ENCODE results near the gene AGMO. TPM values are rescaled to one million over a fixed set of nuclear protein-coding genes. Genes with fewer than 3 reads are reported as not detected.

Gene AGMO
- total RNA-seq, 1 experiment from 2014 or later = not detected

- no peaks in the 10 kb centered on the region for H3K36me3 ChIP-seq (ENCODE audit: control insufficient read depth in 1 of 2, insufficient read depth in 2 of 2, low read length in 2 of 2)
- ChIA-PET POLR2A (no interaction called here), RAD21 (ENCODE audit: low non-redundant PET in 1 of 2, low total read pairs in 2 of 2, uncharacterized antibody in 2 of 2, unreplicated experiment in 2 of 2) (no interaction called here), CTCF (no interaction called here)
- H3K9ac ChIP-seq (ENCODE audit: low read length) = no peak overlapping the region
- no peak overlapping the region for H3K27ac ChIP-seq (ENCODE audit: low read depth, low read length)
- no peaks in the 10 kb centered on the region for H3K79me2 ChIP-seq (ENCODE audit: insufficient read depth, low read length)
- no peak for ATAC-seq
- intact Hi-C loops (cut with micrococcal nuclease) = no loop called here
- H4K20me1 ChIP-seq (ENCODE audit: insufficient read depth) = no peaks in the 10 kb centered on the region
- H2AFZ ChIP-seq (ENCODE audit: low read depth, low read length, poor library complexity, severe bottlenecking) = no peak overlapping the region
- no peaks in the 10 kb centered on the region for H3K27me3 ChIP-seq (ENCODE audit: insufficient read depth, low read length)
- H3K9me2 ChIP-seq (ENCODE audit: insufficient read depth) = no peaks in the 10 kb centered on the region
- TF ChIP-seq ZFX (IDR thresholded peaks at IDR 0.05) = no peak
- TF ChIP-seq POLR2AphosphoS5 (IDR thresholded peaks at IDR 0.05; ENCODE audit: low read depth, low read length) = no peak
- TF ChIP-seq ZNF274 (IDR thresholded peaks at IDR 0.05; ENCODE audit: low read depth, low read length) = no peak
- no peak for TF ChIP-seq EZH2phosphoT487 (IDR thresholded peaks at IDR 0.05; ENCODE audit: borderline replicate concordance)
- TF ChIP-seq, protein P1, sequence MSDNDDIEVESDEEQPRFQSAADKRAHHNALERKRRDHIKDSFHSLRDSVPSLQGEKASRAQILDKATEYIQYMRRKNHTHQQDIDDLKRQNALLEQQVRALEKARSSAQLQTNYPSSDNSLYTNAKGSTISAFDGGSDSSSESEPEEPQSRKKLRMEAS (IDR thresholded peaks at IDR 0.05) = no peak
- TF ChIP-seq ATF3 (IDR thresholded peaks at IDR 0.05) = no peak
- no peak for TF ChIP-seq JUND (IDR thresholded peaks at IDR 0.05)
- TF ChIP-seq FOSL1 (IDR thresholded peaks at IDR 0.05; ENCODE audit: low read depth) = no peak
- no peak for TF ChIP-seq POLR2A (IDR thresholded peaks at IDR 0.05; ENCODE audit: borderline replicate concordance, extremely low read depth, insufficient read depth, insufficient read length)
- no peak for TF ChIP-seq SP1 (IDR thresholded peaks at IDR 0.05; ENCODE audit: low read depth)
- no peak for TF ChIP-seq SRF (IDR thresholded peaks at IDR 0.05; ENCODE audit: low read depth)
- no peak for TF ChIP-seq YY1 (IDR thresholded peaks at IDR 0.05; ENCODE audit: extremely low read depth, insufficient replicate concordance, low read depth, low read length)
- TF ChIP-seq CBX3 (IDR thresholded peaks at IDR 0.05; ENCODE audit: low read depth) = no peak
- H3K9me3 ChIP-seq (ENCODE audit: control insufficient read depth in 1 of 2, insufficient read depth in 1 of 2, low read depth in 1 of 2, low read length in 2 of 2) = no peaks in the 10 kb centered on the region
- BruUV-seq (replicated peaks) = no TSS peak
- no peak overlapping the region for H3K4me2 ChIP-seq (ENCODE audit: low read length)
- no peaks in the 10 kb centered on the region for H3K4me1 ChIP-seq (ENCODE audit: control insufficient read depth in 1 of 2, insufficient read depth in 2 of 2, low read length in 2 of 2)
- no peak for DNase-seq (ENCODE audit: low read depth, low spot score)
- no peak overlapping the region for H3K4me3 ChIP-seq (replicated peaks in 1 of 2; ENCODE audit: low read depth in 1 of 2, low read length in 2 of 2)
Observed at GRCh38 chr7:15603124-15603523, 41.3 kb upstream of the AGMO start.

- no peak overlapping the region for H3K27ac ChIP-seq (ENCODE audit: low read depth, low read length)
- no peaks in the 10 kb centered on the region for H4K20me1 ChIP-seq (ENCODE audit: insufficient read depth)
- H3K4me1 ChIP-seq (ENCODE audit: control insufficient read depth in 1 of 2, insufficient read depth in 2 of 2, low read length in 2 of 2) = no peaks in the 10 kb centered on the region
- no peak overlapping the region for H2AFZ ChIP-seq (ENCODE audit: low read depth, low read length, poor library complexity, severe bottlenecking)
- POLR2A ChIA-PET = no interaction called here
- TF ChIP-seq, protein P1 (IDR thresholded peaks at IDR 0.05) = no peak
- TF ChIP-seq SP1 (IDR thresholded peaks at IDR 0.05; ENCODE audit: low read depth) (no peak), CEBPB (IDR thresholded peaks at IDR 0.05; ENCODE audit: low read depth) (no peak), ZNF274 (IDR thresholded peaks at IDR 0.05; ENCODE audit: low read depth, low read length) (no peak), FOSL1 (IDR thresholded peaks at IDR 0.05; ENCODE audit: low read depth) (no peak)
- TF ChIP-seq, protein P2, sequence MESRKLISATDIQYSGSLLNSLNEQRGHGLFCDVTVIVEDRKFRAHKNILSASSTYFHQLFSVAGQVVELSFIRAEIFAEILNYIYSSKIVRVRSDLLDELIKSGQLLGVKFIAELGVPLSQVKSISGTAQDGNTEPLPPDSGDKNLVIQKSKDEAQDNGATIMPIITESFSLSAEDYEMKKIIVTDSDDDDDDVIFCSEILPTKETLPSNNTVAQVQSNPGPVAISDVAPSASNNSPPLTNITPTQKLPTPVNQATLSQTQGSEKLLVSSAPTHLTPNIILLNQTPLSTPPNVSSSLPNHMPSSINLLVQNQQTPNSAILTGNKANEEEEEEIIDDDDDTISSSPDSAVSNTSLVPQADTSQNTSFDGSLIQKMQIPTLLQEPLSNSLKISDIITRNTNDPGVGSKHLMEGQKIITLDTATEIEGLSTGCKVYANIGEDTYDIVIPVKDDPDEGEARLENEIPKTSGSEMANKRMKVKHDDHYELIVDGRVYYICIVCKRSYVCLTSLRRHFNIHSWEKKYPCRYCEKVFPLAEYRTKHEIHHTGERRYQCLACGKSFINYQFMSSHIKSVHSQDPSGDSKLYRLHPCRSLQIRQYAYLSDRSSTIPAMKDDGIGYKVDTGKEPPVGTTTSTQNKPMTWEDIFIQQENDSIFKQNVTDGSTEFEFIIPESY (IDR thresholded peaks at IDR 0.05; ENCODE audit: extremely low read depth, insufficient replicate concordance, low read length) = no peak
- H3K9ac ChIP-seq (ENCODE audit: low read length) = no peak overlapping the region
- ATAC-seq = no peak
- RAD21 ChIA-PET (ENCODE audit: low non-redundant PET in 1 of 2, low total read pairs in 2 of 2, uncharacterized antibody in 2 of 2, unreplicated experiment in 2 of 2) = no interaction called here
- DNase-seq (ENCODE audit: low read depth, low spot score) = no peak
- no peaks in the 10 kb centered on the region for H3K36me3 ChIP-seq (ENCODE audit: control insufficient read depth in 1 of 2, insufficient read depth in 2 of 2, low read length in 2 of 2)
- no peaks in the 10 kb centered on the region for H3K9me2 ChIP-seq (ENCODE audit: insufficient read depth)
- BruUV-seq (replicated peaks) = no TSS peak
- H3K4me3 ChIP-seq (replicated peaks in 1 of 2; ENCODE audit: low read depth in 1 of 2, low read length in 2 of 2) = no peak overlapping the region
- H3K27me3 ChIP-seq (ENCODE audit: insufficient read depth, low read length) = no peaks in the 10 kb centered on the region
- H3K79me2 ChIP-seq (ENCODE audit: insufficient read depth, low read length) = no peaks in the 10 kb centered on the region
- H3K9me3 ChIP-seq (ENCODE audit: control insufficient read depth in 1 of 2, insufficient read depth in 1 of 2, low read depth in 1 of 2, low read length in 2 of 2) = no peaks in the 10 kb centered on the region
- CTCF ChIA-PET = no interaction called here
- H3K4me2 ChIP-seq (ENCODE audit: low read length) = no peak overlapping the region
- intact Hi-C loops (cut with micrococcal nuclease) = no loop called here
Observed at GRCh38 chr7:15602236-15602635, 40.4 kb upstream of the AGMO start.
